Subcutaneous adipose tissue (tissue), 4 donors: ENCODE measurements around the gene OPTN. TPM values are rescaled to one million over a fixed set of nuclear protein-coding genes. Genes with fewer than 3 reads are reported as not detected.

ENCODE experiments used
- total RNA-seq, 4 donors: library from RNA; depleted of rRNA; stranded (reverse); fragments of >200 nt; gene quantifications; one replicate each; pipeline ENCODE4 v1.1.0, GENCODE V29; 2016
- TF ChIP-seq, protein P1 (sequence below): fragments of 450-650 bp; IDR thresholded peaks from one replicate; pipeline ENCODE4 v1.5.1; 2016; ENCODE audit warnings: low read depth, mild to moderate bottlenecking, control low read depth, antibody characterized with exemption, moderate library complexity

The OPTN gene
- total RNA-seq, 4 donors from 2014 or later, result 69.0 to 195 (median 104) TPM

DNA sequence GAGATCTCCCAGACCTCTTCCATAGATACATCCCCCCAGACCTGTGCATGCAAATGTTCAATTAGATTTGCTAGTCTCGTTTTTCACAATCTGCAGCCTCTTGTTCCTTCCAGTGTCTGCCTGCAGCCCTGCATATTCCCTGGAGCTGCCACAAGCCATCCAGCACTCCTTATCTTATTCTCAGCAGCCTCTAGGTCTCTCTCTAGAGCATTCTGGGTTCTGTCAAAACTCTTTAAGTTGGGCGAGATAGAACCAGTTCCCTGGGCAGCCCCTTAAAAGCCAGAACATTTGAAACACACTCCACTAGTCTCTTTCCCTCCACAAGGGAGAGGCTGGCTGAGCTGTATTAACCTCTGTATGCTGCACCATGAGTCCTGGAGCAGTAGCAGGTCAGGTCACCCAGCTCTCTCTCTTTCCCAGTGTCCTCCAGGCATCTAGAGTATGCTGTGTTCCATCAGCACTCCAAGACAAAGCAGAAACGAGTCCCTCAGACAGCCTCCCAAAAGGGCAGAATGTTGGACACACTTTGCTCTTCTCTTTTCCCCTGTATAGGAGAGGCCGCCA is 40.7 kb downstream of the OPTN start:
- TF ChIP-seq, protein P1, sequence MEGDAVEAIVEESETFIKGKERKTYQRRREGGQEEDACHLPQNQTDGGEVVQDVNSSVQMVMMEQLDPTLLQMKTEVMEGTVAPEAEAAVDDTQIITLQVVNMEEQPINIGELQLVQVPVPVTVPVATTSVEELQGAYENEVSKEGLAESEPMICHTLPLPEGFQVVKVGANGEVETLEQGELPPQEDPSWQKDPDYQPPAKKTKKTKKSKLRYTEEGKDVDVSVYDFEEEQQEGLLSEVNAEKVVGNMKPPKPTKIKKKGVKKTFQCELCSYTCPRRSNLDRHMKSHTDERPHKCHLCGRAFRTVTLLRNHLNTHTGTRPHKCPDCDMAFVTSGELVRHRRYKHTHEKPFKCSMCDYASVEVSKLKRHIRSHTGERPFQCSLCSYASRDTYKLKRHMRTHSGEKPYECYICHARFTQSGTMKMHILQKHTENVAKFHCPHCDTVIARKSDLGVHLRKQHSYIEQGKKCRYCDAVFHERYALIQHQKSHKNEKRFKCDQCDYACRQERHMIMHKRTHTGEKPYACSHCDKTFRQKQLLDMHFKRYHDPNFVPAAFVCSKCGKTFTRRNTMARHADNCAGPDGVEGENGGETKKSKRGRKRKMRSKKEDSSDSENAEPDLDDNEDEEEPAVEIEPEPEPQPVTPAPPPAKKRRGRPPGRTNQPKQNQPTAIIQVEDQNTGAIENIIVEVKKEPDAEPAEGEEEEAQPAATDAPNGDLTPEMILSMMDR, result no peak

DNA sequence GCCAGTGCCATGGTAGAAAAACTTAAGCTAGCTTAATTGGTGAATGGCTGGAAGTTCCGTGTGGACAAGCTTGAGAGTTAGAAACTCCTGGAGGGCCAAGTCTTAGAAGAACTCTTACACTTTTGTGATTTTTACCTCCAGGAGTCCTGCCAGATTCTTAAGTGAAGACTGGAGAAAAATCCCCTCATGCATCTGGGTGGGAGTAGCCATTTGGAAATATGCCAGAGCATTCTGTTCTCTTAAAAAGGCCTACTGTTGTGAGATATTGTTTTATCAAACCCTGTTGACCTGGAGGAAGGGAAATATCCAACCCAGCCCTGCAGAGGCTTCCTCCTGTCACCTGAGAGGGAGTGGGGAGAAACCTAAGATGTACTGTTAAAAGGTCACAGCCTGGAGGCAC is 43.8 kb downstream of the OPTN start:
- TF ChIP-seq, protein P1, result no peak

DNA sequence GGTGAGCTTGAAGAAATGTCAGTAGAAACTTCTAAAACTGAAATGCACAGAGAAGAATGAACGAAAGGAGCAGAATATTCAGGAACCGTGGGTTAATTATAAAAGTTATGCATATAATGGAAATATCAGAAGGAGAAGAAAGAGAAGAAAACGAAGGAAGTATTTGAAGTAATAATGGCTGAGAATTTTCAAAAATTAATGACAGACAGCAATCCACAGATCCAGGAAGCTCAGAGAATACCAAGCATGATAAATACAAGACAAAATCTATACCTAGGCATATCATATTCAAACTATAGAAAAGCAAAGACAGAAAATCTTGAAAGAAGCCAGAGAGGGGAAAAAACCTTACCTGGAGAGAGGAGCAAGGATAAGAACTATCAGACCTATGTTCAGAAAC is 44.9 kb downstream of the OPTN start:
- TF ChIP-seq, protein P1, result no peak

DNA sequence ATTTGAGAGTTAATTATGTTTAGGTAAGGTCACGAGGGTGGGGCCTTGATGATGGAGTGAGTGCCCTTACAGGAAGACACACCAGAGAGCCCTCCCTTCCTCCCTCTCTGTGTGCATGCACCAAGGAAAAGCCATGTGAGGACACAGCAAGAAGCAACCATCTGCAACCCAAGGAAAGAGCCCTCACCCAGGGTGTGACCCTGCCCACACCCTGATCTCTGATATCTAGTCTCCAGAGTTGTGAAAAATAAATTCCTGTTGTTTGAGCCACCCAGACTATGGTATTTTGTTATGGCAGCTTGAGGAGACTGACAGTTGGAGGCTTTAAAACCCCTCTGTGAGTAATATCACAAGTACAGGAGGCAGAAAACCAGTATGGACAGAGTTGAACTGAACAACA is 46.4 kb downstream of the OPTN start:
- TF ChIP-seq, protein P1, result no peak

DNA sequence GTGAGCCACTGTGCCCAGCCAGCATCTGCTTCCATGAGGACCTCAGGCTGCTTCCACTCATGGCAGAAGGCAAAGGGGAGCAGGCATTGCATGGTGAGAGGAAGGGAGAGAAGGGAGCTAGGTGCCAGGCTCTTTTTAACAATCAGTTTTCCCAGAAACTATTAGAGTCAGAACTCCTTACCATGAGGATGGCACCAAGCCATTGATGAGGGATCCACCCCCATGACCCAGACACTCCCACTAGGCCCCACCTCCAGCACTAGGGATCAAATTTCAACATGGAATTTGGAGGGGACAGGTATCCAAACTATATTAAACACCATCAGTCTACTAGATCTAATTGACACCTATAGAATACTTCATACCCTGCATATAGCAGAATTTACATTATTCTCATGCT is 47.2 kb downstream of the OPTN start:
- TF ChIP-seq, protein P1, result no peak

DNA sequence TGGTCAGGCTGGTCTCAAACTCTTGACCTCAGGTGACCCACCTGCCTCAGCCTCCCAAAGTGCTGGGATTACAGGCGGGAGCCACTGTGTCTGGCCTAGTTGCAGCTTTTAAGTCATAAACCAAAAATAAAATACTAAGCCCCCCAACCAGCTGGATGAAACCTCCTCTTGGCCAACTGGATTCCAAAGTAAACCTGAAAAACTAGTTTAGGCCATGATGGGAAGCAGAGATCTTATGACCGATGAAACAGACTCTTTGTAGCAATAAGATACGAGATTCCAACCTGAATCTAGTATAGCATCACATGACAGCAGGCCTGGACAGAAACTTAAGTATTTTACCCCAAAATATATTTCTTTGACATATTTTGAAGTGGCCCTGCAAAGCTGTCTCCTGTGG is 52.3 kb downstream of the OPTN start:
- TF ChIP-seq, protein P1, result no peak

DNA sequence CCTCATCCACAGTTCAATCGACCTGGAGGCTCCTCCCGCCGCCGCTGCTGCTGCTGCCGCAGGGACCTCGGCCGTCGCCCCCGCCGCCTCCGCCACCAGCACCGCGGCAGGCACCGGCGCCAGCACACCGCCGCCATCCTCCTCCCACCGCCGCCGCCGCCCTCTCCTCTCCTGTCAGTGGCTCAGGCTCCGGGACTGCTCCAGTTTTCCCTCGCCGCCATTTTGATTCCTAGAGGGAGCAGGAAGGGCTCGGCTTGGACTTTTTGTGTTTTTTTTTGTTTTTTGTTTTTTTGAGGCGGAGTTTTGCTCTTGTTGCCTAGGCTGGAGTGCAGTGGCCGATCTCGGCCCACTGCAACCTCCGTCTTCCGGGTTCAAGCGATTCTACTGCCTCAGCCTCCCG is 58.4 kb downstream of the OPTN start:
- TF ChIP-seq, protein P1, result no peak
